GM18526 (cell line): ENCODE results near the gene PRKCD.

Experiments
- POLR2A ChIP-seq: IDR thresholded peaks from 3 replicates; pipeline ENCODE4 v1.6.1; 2011; ENCODE audit not compliant: insufficient read length; ENCODE audit errors: extremely low read depth

The PRKCD gene

DNA sequence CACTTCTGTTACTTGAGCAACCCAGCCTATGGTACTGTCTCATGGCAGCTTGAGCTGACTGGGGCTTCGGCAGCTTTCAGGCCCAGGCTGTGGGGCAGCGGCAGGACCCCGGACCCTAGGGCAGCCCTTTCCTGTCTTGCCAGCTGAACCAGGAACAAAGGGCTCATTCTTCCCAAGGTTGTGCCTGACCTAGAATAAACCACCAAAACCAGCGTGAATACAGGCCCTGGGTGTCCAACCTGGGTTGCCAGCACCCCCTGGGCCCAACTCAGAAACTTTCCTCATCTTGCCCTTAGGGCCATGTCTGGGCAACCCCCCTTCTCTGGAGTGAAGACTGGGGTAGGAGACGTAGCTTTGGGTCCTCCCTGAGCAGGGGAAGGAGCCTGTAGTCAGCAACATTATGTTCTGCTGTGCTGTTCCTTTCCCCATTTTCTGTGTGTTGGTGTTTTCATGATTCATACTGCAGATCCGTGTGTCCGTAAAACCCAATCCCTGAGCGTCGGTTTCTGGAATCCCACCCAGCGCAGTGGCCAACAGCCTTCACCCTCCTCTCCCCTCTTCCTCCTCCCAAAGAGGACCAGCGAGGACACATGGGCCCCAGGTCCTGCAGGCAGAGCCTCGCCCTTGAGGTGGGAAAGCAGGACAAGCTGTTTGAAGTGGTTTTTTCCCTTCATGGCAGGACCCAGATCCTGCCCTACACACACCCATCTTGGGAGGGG, 61.3 kb downstream of the PRKCD start:
- TF ChIP-seq POLR2A = no peak

DNA sequence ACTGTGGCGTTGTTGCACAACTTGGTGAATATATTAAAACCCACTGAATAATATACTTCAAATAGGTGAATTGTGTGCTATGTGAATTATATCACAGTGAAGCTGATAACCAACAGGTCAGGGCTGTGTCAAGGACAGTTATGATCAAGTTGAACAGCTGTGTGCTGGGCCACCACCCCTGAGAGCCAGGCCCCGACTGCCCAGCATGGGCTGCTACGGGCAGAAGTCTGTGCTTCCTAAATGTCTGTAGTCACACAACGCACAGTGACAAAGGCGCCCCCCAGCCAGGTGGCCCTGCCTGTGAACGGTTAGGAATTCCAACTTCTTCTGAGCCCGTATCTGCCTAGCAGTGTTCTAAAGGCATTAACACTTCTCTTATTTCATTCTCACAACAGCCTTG, 62.0 kb downstream of the PRKCD start:
- no peak for TF ChIP-seq POLR2A

DNA sequence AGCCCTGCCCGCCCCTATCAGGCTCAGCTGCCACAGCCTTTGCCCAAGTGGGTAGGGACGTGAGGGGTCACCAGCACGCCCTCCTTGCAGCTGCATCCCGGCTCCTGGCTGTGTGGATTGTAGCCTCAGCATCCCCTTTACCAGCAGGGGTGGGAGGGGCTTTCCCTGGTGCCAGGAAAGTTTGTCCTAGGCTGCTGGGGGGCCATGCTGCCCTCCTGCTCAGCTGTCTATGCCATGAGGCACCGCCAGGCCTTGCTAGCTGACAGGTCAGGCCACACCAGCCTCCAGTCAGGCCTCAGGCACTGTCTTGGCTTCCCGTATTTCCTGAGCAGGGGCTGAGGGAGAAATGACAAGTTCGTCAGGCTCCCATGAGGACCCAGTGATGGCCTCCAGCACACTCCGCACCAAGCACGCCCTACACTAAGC, 62.5 kb downstream of the PRKCD start:
- no peak for TF ChIP-seq POLR2A

GRCh38 chr3:53224026-53224425, 63.0 kb downstream of the PRKCD start:
- TF ChIP-seq POLR2A = no peak

- TF ChIP-seq POLR2A = no peak
Measured at GRCh38 chr3:53224536-53224935, 63.5 kb downstream of the PRKCD start.

- no peak for TF ChIP-seq POLR2A
Measured at GRCh38 chr3:53225181-53225580, 64.2 kb downstream of the PRKCD start.

GRCh38 chr3:53225651-53226050, 64.6 kb downstream of the PRKCD start:
- TF ChIP-seq POLR2A = no peak

GRCh38 chr3:53226142-53226840, 65.3 kb downstream of the PRKCD start:
- no peak for TF ChIP-seq POLR2A

- TF ChIP-seq POLR2A = no peak
Measured at GRCh38 chr3:53226841-53227407, 65.9 kb downstream of the PRKCD start.

GRCh38 chr3:53227993-53228885, 67.2 kb downstream of the PRKCD start:
- no peak for TF ChIP-seq POLR2A

- TF ChIP-seq POLR2A = no peak
Measured at GRCh38 chr3:53229171-53229570, 68.2 kb downstream of the PRKCD start.

GRCh38 chr3:53229606-53230005, 68.6 kb downstream of the PRKCD start:
- TF ChIP-seq POLR2A = no peak

GRCh38 chr3:53230041-53230621, 69.1 kb downstream of the PRKCD start:
- TF ChIP-seq POLR2A = no peak

DNA sequence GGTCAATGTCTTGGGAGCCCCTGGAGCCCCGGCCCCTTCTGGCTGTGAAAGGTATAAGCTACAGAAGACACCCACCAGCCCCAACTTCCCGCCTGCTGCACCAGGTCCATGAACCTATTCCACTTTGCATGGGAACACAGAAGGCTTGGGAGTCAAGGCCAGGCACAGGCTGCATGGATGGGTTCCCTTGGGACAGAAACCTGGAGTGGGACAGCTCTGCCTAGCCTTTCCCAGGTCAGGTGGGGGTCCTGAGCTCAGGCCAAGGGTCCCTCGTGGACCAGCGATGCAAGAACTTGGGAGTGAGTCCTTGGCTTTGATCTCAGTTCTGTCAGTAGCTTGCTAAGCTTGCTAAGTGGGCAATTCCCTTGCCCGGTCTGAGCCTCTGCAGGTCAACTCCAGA, 69.8 kb downstream of the PRKCD start:
- no peak for TF ChIP-seq POLR2A
